GM13977 (cell line): ENCODE results near the gene ABHD10.
A peak's percentile ranks its signal among the peaks of the same experiment; 100 is the strongest.

Source experiments
- DNase-seq: peaks from one replicate; pipeline ENCODE4 v3.0.0; 2012; ENCODE audit warnings: low spot score
- CTCF ChIP-seq: IDR thresholded peaks from 2 replicates; pipeline ENCODE4 v1.5.1; 2012; ENCODE audit warnings: mild to moderate bottlenecking, control low read depth; ENCODE audit not compliant: insufficient read depth; ENCODE audit errors: extremely low read depth, missing control alignments
- in situ Hi-C: fragments of 300-500 bp; cut with MboI; formaldehyde crosslinking; loops from one replicate; pipeline ENCODE4 v1.12.0; 2022; ENCODE audit warnings: low sequenced_read_pairs, low pct_unique_long_range_greater_than_20kb, mixed read lengths, inconsistent platforms; ENCODE audit not compliant: unreplicated experiment

Gene ABHD10

GRCh38 chr3:111980716-111981456, 2.1 kb downstream of the ABHD10 start:
- TF ChIP-seq CTCF = no peak
- in situ Hi-C loops = no loop called here
- DNase-seq = no peak

GRCh38 chr3:111981457-111981763, 2.6 kb downstream of the ABHD10 start:
- in situ Hi-C loops = no loop called here
- no peak for TF ChIP-seq CTCF
- no peak for DNase-seq

- no peak for TF ChIP-seq CTCF
- no peak for DNase-seq
- in situ Hi-C loops = no loop called here
These were observed 5.9 kb downstream of the ABHD10 start for GRCh38 chr3:111984636-111985298.

- no peak for DNase-seq
- TF ChIP-seq CTCF = no peak
- in situ Hi-C loops = no loop called here
These were observed 8.0 kb downstream of the ABHD10 start for GRCh38 chr3:111986800-111987199.

- TF ChIP-seq CTCF = peak; percentile 73
- peak; percentile 36 for DNase-seq
- in situ Hi-C loops = no loop called here
These were observed 10.3 kb downstream of the ABHD10 start for GRCh38 chr3:111989061-111989678.

- in situ Hi-C loops = no loop called here
- no peak for TF ChIP-seq CTCF
- no peak for DNase-seq
These were observed 14.2 kb downstream of the ABHD10 start for GRCh38 chr3:111993038-111993437.
